ENCODE data around the gene RPL39L. TPM values are rescaled to one million over a fixed set of nuclear protein-coding genes. Genes with fewer than 3 reads are reported as not detected.

The RPL39L gene
- total and polyA plus RNA-seq, 2 of the 4 experiments (the other 2 are of a cell fraction) = 18.1 to 34.6 TPM

DNA sequence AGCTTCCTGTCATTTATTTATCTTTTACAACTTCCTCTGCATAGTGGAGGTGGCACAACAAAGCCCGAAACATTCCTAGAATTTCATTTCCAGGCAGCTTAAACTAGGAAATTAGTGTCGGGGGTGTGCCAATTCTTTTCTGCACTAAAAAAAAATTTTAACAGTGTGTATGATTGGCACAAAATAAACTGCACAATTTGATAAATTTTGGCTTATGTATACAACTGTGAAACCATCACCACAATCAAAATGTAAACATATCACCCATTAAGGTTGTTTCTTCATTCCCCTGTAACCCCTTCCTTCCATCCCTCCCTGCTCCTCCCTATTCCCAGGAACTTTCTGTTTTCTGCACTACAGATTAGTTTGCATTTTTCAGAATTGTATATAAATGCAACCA, 54.7 kb downstream of the RPL39L start:
- Histone ChIP-seq H3K9me1 (ENCODE audit: insufficient read depth, low read length) (no peaks in the 10 kb centered on the region; the same call in 1 of the 2 replicates), H3K9ac (ENCODE audit: low read depth, low read length) (no peak overlapping the region), H3K56ac (ENCODE audit: extremely low read depth, insufficient read depth, low read length) (no peak overlapping the region), H2AK5ac (ENCODE audit: low read depth, low read length) (no peak overlapping the region), H3K27me3 (ENCODE audit: control insufficient read depth, insufficient read depth, low read length) (no peaks in the 10 kb centered on the region), H2BK5ac (ENCODE audit: low read depth, low read length, poor library complexity, severe bottlenecking) (no peak overlapping the region), H3K4ac (ENCODE audit: low read depth, low read length) (no peak overlapping the region), H3K4me1 (ENCODE audit: control insufficient read depth, insufficient read depth, low read length) (no peaks in the 10 kb centered on the region; the same call in 1 of the 2 replicates), H4K8ac (ENCODE audit: low read depth in 2 of 2, low read length in 2 of 2) (no peak overlapping the region), H3K36me3 (ENCODE audit: control insufficient read depth, insufficient read depth, low read length) (no peaks in the 10 kb centered on the region), H2BK20ac (ENCODE audit: low read depth, low read length) (no peak overlapping the region), H3K18ac (ENCODE audit: low read depth, low read length) (no peak overlapping the region), H3K14ac (replicated peaks; ENCODE audit: low read depth, low read length) (no peak overlapping the region), H2BK15ac (ENCODE audit: low read depth, low read length) (no peak overlapping the region), H2AK9ac (replicated peaks; ENCODE audit: low read depth, low read length, poor library complexity) (no peak overlapping the region), H3K79me1 (ENCODE audit: low read depth in 1 of 2, low read length in 2 of 2) (no peaks in the 10 kb centered on the region), H3K9me3 (ENCODE audit: control insufficient read depth, insufficient read depth, low read length) (no peaks in the 10 kb centered on the region), H2AFZ (replicated peaks; ENCODE audit: low read length, poor library complexity) (no peak overlapping the region), H3K23ac (ENCODE audit: low read depth, low read length) (no peak overlapping the region), H2BK120ac (ENCODE audit: low read depth, low read length) (no peak overlapping the region), H3K27ac (ENCODE audit: insufficient read depth, low read length) (no peak overlapping the region), H4K91ac (ENCODE audit: insufficient read depth, low read depth, low read length) (no peak overlapping the region), H4K20me1 (ENCODE audit: insufficient read depth, low read length) (no peaks in the 10 kb centered on the region), H3K4me3 (ENCODE audit: insufficient read depth, low read depth, low read length) (no peak overlapping the region), H3K4me2 (ENCODE audit: low read depth, low read length) (no peak overlapping the region), H4K5ac (ENCODE audit: low read depth, low read length) (no peak overlapping the region)
- intact Hi-C loops (cut with micrococcal nuclease) (no loop called here), in situ Hi-C loops (cut with MboI; ENCODE audit: low sequenced_read_pairs) (no loop called here), dilution Hi-C loops (cut with HindIII; ENCODE audit: low sequenced_read_pairs, unreplicated experiment) (no loop called here)
- ChIA-PET POLR2A (ENCODE audit: unreplicated experiment) (no interaction called here), CTCF (interaction anchor here (0.9 kb wide), 2 partner anchors 11 to 77 kb away, joined by 3 to 5 read pairs; no protein-coding TSS in a partner anchor)
- WGBS, 2 experiments (ENCODE audit: extremely low coverage in 2 of 2, insufficient read length in 1 of 2) = no CpG with 5 or more reads among the region's 2 CpGs
- DNase-seq = no peak
- TF ChIP-seq MAZ (IDR thresholded peaks at IDR 0.05; ENCODE audit: borderline replicate concordance, low read depth, low read length) = no peak
- TF ChIP-seq, protein P1, sequence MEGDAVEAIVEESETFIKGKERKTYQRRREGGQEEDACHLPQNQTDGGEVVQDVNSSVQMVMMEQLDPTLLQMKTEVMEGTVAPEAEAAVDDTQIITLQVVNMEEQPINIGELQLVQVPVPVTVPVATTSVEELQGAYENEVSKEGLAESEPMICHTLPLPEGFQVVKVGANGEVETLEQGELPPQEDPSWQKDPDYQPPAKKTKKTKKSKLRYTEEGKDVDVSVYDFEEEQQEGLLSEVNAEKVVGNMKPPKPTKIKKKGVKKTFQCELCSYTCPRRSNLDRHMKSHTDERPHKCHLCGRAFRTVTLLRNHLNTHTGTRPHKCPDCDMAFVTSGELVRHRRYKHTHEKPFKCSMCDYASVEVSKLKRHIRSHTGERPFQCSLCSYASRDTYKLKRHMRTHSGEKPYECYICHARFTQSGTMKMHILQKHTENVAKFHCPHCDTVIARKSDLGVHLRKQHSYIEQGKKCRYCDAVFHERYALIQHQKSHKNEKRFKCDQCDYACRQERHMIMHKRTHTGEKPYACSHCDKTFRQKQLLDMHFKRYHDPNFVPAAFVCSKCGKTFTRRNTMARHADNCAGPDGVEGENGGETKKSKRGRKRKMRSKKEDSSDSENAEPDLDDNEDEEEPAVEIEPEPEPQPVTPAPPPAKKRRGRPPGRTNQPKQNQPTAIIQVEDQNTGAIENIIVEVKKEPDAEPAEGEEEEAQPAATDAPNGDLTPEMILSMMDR (conservative IDR thresholded peaks at IDR 0.05; ENCODE audit: low read depth, low read length) = no peak
- no peak for TF ChIP-seq NFE2L2 (IDR thresholded peaks at IDR 0.05; ENCODE audit: low read depth, low read length)
- TF ChIP-seq, protein P2, sequence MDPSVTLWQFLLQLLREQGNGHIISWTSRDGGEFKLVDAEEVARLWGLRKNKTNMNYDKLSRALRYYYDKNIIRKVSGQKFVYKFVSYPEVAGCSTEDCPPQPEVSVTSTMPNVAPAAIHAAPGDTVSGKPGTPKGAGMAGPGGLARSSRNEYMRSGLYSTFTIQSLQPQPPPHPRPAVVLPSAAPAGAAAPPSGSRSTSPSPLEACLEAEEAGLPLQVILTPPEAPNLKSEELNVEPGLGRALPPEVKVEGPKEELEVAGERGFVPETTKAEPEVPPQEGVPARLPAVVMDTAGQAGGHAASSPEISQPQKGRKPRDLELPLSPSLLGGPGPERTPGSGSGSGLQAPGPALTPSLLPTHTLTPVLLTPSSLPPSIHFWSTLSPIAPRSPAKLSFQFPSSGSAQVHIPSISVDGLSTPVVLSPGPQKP (IDR thresholded peaks at IDR 0.05; ENCODE audit: borderline replicate concordance, low read depth, low read length) = no peak
- no peak for TF ChIP-seq CHD1 (IDR thresholded peaks at IDR 0.05; ENCODE audit: low read depth, low read length)
- no peak for TF ChIP-seq RAD21 (IDR thresholded peaks at IDR 0.05; ENCODE audit: low read length)
- no peak for TF ChIP-seq CEBPB (IDR thresholded peaks at IDR 0.05; ENCODE audit: low read depth, low read length)
- TF ChIP-seq MXI1 (IDR thresholded peaks at IDR 0.05; ENCODE audit: borderline replicate concordance, low read depth, low read length) = no peak
- TF ChIP-seq, protein P3, sequence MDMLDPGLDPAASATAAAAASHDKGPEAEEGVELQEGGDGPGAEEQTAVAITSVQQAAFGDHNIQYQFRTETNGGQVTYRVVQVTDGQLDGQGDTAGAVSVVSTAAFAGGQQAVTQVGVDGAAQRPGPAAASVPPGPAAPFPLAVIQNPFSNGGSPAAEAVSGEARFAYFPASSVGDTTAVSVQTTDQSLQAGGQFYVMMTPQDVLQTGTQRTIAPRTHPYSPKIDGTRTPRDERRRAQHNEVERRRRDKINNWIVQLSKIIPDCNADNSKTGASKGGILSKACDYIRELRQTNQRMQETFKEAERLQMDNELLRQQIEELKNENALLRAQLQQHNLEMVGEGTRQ (IDR thresholded peaks at IDR 0.05; ENCODE audit: low read depth, low read length) = no peak
- no peak for TF ChIP-seq SMC3 (IDR thresholded peaks at IDR 0.05; ENCODE audit: low read depth, low read length)
- TF ChIP-seq RCOR1 (IDR thresholded peaks at IDR 0.05; ENCODE audit: insufficient replicate concordance, low read length) = no peak
- no TSS peak for BruUV-seq (replicated peaks)
- no peak for ATAC-seq (ENCODE audit: low read depth)

All from IMR-90 (cell line).